8988T (cell line): Measurements from ENCODE around the gene SYT17.

Source experiments
- DNase-seq: peaks from one replicate; pipeline ENCODE4 v3.0.0; 2011

The SYT17 gene

GRCh38 chr16:19139436-19140091 is 28.5 kb upstream of the SYT17 start:
- DNase-seq = no peak

GRCh38 chr16:19140396-19140795 is 27.6 kb upstream of the SYT17 start:
- DNase-seq = no peak

DNA sequence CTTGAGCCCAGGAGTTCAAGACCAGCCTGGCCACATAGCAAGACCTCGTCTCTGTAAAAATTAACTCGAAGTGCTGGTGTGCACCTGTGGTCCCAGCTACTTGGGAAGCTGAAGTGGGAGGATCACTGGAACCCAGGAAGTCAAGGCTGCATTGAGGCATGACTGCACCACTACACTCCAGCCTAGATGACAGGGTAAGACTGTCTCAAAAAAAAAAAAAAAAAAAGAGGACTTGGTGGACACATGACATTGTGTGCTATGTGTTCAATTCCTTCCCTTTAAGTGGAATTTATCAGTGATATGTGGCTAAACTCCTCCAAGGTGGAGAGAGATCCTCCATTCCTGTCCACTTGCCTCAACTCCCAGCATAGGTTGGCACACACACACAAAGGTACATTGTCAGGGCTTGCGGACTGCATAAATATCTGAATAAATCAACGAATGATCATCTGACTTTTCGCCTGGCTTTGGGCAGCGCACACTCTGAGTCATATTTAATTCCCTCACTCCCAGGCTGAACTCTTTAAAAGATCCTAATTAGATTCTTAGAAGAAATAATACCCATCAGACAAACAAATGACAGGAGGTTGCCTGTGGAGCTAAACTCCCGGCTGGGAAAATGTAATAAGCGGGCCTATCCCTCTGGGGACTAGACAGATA is 25.0 kb upstream of the SYT17 start:
- DNase-seq = no peak

DNA sequence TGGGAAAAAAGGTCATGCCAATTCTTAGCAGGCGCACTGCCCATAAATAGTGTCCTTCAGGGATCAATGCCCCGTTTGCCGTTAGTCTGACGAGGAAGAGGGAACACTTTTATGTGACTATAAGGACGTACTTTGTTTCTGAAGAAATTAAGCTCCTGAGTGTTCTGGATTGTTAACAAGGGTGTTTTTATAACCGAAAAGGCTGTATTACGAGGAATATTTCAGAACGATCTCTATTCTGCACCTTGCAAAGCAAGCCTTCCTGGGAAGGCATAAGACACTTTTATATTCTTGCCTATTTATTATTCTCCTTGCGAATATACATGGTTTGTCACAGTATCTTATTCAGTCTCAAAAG is 24.5 kb upstream of the SYT17 start:
- DNase-seq = no peak

- no peak for DNase-seq
These were observed 23.0 kb upstream of the SYT17 start for GRCh38 chr16:19145010-19145409.

GRCh38 chr16:19147126-19147525 is 20.9 kb upstream of the SYT17 start:
- no peak for DNase-seq

DNA sequence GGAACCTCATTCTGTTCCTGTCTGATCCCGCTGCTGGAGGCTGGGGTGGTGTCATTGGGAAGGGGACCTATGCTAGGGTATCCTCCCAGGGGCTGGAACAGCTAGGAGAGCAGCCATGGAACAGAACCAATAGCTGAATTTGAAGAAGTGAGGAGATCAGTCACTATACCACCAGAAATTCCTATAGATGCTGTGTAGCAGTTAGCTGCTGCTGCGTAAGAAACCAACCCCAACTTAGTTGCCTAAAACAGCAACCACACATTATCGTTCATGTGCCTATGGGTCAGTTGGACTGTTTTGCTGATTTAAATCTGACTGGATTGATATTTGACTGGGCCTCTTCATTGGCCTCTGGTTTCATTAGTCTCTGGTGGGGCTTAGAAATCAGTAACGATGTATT is 20.4 kb upstream of the SYT17 start:
- DNase-seq = no peak

- no peak for DNase-seq
These were observed 19.9 kb upstream of the SYT17 start for GRCh38 chr16:19148189-19148588.

DNA sequence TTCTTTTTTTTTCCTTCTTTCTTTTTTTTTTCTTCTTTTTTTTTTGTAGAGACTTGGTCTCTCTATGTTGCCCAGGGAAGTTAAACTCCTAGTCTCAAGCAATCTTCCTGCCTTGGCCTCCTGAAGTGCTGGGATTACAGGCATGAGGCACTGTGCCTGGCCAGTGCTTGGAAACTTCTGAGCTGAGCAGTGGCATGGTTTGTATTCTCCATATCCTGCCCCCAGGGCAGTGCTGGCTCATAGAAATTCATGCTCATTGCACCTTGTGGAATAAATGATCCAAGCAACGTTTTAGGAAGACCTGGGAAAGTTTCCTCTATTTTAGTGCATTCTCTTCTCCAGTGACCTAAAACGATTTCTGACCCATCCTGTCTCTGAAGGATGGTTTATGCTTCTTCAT is 16.7 kb upstream of the SYT17 start:
- DNase-seq = no peak

- DNase-seq = no peak
These were observed 16.0 kb upstream of the SYT17 start for GRCh38 chr16:19152042-19152441.

DNA sequence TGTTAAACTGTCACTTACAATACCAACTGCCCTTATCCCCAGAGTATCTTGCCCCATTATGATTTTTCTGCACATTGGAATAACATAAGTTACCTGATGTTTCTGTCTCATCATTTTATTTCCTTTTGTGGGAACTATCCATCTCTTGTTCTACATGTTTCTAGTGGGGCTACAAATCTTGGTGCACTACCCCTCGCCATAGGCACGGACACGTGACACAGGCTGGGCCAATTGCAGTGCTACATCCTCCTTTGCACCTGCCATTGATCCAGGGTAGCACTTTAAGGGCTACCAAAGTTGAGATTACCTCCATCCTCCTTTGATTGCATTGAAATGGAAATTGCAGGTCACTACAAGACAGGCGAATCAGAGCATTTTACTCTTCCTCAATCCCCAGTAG is 14.2 kb upstream of the SYT17 start:
- DNase-seq = no peak

- no peak for DNase-seq
These were observed 6.0 kb upstream of the SYT17 start for GRCh38 chr16:19162085-19162484.

DNA sequence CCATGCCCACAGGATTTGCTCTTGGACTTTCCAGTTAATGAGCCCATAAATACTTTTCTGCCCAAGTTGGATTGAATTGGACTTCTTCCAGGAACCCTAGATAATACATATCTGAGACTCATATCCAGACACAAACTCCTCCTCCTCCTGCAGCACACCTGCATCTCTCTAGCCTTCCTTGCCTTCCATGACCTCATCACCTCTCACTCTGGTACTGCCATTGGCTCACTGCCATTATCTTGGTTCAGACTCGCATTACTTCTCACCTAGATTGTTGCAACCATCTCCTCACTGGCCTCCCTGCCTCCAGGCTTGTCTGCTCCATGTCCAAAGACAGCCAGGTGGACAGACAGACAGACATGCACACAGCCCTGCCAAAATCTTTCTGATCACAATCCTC is 4.8 kb upstream of the SYT17 start:
- no peak for DNase-seq

DNA sequence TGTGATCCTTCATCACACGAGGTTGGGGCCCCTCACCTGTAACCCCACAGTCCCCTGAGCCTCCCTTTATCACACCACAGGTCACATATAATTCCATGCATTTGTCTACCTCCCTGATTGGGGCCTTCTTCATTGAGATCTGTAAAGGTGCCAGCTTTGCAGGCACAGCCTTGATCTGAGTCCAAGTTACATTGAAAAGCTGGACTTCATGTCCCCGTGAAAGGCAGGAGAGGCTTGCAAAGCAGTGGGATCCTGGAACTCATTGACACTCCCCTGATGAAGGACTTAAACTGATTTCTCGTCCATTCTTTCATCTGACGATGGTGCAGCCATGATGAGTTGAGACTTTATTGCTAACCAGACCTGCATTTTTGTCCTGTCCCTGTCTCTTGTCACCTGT is 3.8 kb upstream of the SYT17 start:
- DNase-seq = no peak

DNA sequence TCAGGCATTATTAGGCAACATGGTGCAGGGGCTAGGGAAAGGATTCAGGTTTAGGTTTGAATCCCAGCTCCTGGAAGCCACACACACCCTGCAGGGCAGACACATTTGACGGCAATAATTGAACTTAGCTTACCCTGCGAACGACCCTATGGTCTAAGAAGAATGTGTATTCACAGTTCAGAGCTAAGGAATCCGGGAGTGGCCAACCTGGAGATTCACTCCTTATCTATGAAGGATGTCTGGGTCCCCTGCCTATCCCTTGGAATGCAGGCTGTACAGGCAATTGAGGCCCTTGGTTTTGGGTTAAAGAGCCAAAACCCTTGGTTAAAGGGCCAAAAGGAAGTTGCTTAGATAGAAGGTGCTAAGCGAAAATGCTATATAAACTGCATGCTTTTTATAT is 2.9 kb upstream of the SYT17 start:
- DNase-seq = no peak

GRCh38 chr16:19166500-19166899 is 1.5 kb upstream of the SYT17 start:
- DNase-seq = no peak

- peak; percentile 35 for DNase-seq
These were observed 486 bp downstream of the SYT17 start for GRCh38 chr16:19168371-19169081.

- no peak for DNase-seq
These were observed 1.1 kb downstream of the SYT17 start for GRCh38 chr16:19169082-19169639.

- DNase-seq = no peak
These were observed 2.1 kb downstream of the SYT17 start for GRCh38 chr16:19170043-19170655.

DNA sequence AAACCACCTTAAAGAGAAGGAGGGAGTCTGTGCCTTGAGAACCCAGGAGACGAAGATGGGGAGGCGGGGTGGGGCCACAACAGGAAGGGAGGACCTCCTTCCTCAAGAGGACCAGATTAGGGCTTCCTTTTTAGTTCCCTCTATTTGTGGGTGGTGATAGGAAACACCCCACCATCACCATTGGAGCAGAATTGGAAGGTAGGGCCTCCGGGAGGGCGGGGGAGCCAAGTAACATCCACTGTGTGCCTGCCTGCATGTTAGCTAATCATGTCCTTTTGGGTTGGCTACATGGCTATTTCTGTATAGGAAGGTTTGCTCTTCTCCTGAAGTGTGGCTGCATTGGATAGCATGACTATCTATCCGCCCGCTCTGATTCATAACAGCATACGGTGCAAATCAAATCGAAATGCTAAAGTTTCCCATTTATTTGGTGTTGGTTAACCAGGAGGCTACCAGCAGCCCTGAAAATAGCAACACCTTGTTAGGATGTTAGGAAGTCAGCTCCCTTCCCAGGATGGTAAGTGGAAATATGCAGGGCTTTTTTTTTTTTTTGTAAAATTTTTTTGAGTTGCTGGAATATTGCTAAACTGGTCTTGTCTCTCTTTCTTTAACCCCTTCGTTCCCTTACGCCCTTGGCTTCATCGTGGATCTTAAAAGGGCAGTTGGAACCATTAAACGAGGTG is 4.2 kb downstream of the SYT17 start:
- DNase-seq = no peak

DNA sequence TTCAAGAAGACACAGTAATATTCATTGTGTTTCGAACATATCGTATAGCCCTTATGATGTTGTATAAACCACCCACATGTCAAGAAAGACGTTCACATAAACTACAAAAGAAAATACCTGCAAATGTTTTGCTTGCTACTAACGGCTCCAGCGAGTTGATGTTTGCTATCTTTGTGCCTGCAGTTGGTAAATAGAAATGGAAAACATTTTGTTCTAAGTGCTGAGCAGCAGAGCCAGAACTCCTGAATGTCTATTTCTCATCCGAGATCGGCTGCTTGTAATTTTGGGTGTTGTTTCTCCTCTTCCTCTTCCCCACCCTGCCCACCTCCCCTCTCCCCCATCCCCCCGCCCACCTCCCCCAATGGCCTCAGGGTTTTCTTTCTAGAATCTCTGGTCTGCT is 5.0 kb downstream of the SYT17 start:
- no peak for DNase-seq

GRCh38 chr16:19173649-19174383 is 5.8 kb downstream of the SYT17 start:
- no peak for DNase-seq
